Mesothelial cell of epicardium (in vitro differentiated cells): Measurements from ENCODE around the gene MOSMO. TPM values are rescaled to one million over a fixed set of nuclear protein-coding genes. Genes with fewer than 3 reads are reported as not detected.
"Not testable (repeated sequence)": the region's sequence is repeated elsewhere in the genome, so short reads cannot be mapped to it uniquely, and the experiment has no call there.

ENCODE experiments used
- DNase-seq, 2 experiments: peaks; one replicate each; pipeline ENCODE4 v3.0.0; 2021; ENCODE audit warnings: low spot score in 2 of 2; ENCODE audit not compliant: unreplicated experiment in 2 of 2
- H3K27ac Mint-ChIP-seq: 2 replicates; pipeline ENCODE4 v1.8.0; 2021; ENCODE audit warnings: mixed read lengths
- H3K27me3 Mint-ChIP-seq: 2 replicates; pipeline ENCODE4 v1.8.0; 2021; ENCODE audit warnings: low read depth, mixed read lengths
- H3K36me3 Mint-ChIP-seq: 2 replicates; pipeline ENCODE4 v1.8.0; 2021; ENCODE audit warnings: mixed read lengths
- H3K4me1 Mint-ChIP-seq: 2 replicates; pipeline ENCODE4 v1.8.0; 2021; ENCODE audit warnings: mixed read lengths
- H3K4me3 Mint-ChIP-seq: 2 replicates; pipeline ENCODE4 v1.8.0; 2021; ENCODE audit warnings: mild to moderate bottlenecking, moderate library complexity, mixed read lengths
- H3K9me3 Mint-ChIP-seq: 2 replicates; pipeline ENCODE4 v1.8.0; 2021; ENCODE audit warnings: mixed read lengths
- total RNA-seq: library from RNA; stranded (reverse); gene quantifications from 3 replicates; pipeline ENCODE4 v1.2.1, GENCODE V29; 2021
- TF ChIP-seq, protein P1 (sequence below): fragments of 200-600 bp; sonication (generic); IDR thresholded peaks from one replicate; pipeline ENCODE4 v1.5.0; 2021; ENCODE audit warnings: antibody characterized with exemption; ENCODE audit not compliant: unreplicated experiment

The MOSMO gene
- total RNA-seq, 1 donor from 2014 or later, result 17.0 TPM

DNA sequence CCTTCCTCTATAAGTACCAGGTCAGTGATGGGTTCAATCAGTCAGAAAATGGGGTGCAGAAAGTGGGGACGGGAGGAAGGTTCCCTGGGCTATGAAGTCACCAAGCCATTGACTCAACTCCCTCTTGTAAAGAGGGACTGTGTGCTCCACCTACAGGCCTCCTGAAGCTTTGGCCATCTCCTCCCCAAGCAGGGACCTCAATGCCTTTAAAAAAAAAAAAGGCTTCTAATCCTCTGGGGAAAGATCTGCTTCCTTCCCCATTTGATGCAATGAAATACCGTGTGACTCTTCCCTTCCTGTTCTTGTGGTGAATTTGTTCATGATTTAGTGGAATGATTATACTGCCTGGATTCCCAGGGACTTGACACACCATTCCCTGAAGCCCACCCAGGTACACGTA lies 115.2 kb downstream of the MOSMO start:
- Mint-ChIP-seq H3K36me3 (no peaks in the 10 kb centered on the region), H3K4me3 (no peak overlapping the region), H3K27me3 (peaks cover 29% of the 10 kb centered on the region), H3K9me3 (peaks cover 5% of the 10 kb centered on the region), H3K4me1 (no peaks in the 10 kb centered on the region), H3K27ac (no peak overlapping the region)
- TF ChIP-seq, protein P1, sequence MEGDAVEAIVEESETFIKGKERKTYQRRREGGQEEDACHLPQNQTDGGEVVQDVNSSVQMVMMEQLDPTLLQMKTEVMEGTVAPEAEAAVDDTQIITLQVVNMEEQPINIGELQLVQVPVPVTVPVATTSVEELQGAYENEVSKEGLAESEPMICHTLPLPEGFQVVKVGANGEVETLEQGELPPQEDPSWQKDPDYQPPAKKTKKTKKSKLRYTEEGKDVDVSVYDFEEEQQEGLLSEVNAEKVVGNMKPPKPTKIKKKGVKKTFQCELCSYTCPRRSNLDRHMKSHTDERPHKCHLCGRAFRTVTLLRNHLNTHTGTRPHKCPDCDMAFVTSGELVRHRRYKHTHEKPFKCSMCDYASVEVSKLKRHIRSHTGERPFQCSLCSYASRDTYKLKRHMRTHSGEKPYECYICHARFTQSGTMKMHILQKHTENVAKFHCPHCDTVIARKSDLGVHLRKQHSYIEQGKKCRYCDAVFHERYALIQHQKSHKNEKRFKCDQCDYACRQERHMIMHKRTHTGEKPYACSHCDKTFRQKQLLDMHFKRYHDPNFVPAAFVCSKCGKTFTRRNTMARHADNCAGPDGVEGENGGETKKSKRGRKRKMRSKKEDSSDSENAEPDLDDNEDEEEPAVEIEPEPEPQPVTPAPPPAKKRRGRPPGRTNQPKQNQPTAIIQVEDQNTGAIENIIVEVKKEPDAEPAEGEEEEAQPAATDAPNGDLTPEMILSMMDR, result no peak
- DNase-seq, result no peak

DNA sequence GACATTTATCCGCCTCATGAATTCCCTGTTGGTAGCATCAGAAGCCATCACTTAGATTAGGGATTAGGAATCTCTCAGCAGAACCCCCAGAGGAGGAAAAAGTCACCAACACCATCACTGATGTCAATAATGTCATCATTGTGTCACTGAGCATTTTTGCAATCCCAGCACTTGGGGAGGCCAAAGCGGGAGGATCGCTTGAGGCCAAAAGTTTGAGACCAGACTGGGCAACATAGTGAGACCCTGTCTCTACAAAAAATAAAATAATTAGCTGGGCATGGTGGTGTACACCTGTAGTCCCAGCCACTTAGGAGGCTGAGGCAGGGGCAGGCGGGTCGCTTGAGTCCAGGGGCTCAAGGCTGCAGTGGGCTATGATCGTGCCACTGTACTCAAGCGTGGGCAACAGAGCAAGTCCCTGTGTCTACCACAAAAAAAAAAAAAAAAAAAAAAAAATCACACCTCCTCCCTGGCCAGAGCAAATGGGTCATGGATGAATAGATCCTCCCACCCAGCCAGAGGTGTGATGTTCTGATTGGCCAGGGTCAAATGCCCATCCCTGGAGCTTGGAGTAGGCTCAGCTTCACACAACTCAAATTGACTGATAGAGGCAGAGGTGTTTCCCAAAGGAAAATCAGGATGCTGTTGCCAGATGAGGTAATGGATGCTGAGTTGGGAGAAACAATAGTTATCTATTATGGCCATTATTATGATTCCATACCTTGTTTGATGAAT lies 116.0 kb downstream of the MOSMO start:
- Mint-ChIP-seq H3K4me1 (no peaks in the 10 kb centered on the region), H3K27ac (no peak overlapping the region), H3K4me3 (no peak overlapping the region), H3K36me3 (no peaks in the 10 kb centered on the region), H3K27me3 (peaks cover 30% of the 10 kb centered on the region), H3K9me3 (peaks cover 11% of the 10 kb centered on the region)
- TF ChIP-seq, protein P1, result no peak
- DNase-seq, result no peak

DNA sequence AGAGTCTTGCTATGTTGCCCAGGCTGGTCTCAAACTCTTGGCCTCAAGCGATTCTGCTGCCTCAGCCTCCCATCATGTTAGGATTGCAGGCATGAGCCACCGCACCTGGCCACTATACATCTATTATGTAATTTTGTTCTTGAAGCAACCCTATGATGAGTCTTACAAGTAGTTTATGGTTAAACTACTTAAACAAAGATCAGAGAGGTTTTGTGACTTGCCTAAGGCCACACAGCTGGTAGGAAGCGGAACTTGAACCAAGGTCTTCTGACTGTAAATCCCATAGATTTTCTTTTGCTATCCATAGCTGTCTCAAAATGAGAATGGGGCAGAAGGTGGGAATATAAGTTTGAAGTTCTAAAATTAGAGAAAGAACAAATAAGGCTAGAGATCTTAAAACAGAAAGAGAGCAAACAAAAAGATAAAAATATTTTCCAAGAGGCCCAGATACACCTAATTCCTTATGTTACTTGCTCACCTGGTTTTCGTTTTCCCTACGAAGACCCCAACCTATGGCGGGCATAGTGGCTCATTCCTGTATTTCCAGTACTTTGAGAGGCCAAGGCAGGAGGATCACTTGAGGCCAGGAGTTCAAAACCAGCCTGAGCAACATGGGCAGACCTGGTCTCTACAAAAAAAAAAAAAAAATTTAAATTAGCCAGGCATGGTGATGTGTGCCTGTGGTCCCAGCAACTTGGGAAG lies 116.8 kb downstream of the MOSMO start:
- no peaks in the 10 kb centered on the region for H3K4me1 Mint-ChIP-seq
- no peak overlapping the region for H3K4me3 Mint-ChIP-seq
- TF ChIP-seq, protein P1, result no peak
- H3K36me3 Mint-ChIP-seq, result no peaks in the 10 kb centered on the region
- peaks cover 34% of the 10 kb centered on the region for H3K27me3 Mint-ChIP-seq
- no peak overlapping the region for H3K27ac Mint-ChIP-seq
- H3K9me3 Mint-ChIP-seq, result peaks cover 11% of the 10 kb centered on the region
- DNase-seq, result no peak

DNA sequence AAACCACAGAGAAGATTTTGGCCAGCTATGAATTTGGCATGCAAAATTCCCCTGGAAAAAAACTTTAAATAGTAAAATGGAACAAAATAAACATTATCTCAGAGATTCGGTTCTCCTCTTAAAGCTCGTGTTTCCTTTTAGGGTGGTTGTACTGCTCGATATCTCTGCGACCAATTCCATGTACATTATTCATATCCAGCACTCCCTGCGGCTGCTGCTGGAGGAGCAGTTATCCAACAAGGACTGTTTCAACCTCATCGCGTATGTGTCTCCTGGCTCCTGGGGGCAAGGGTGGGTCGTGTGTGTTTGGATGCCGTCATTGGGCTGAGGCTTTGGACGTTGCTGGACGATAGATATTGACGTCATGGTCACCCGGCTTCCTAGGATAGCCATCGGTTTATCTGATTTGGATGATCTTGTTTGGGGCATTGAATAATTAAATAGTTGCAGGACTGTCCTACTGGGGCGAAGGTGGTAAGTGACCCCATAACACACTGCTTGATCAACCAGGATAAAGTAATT lies 118.2 kb downstream of the MOSMO start:
- no peak for DNase-seq
- Mint-ChIP-seq H3K36me3 (no peaks in the 10 kb centered on the region), H3K9me3 (peaks cover 11% of the 10 kb centered on the region), H3K27ac (no peak overlapping the region), H3K27me3 (peaks cover 29% of the 10 kb centered on the region), H3K4me1 (no peaks in the 10 kb centered on the region), H3K4me3 (no peak overlapping the region)
- TF ChIP-seq, protein P1, result no peak

DNA sequence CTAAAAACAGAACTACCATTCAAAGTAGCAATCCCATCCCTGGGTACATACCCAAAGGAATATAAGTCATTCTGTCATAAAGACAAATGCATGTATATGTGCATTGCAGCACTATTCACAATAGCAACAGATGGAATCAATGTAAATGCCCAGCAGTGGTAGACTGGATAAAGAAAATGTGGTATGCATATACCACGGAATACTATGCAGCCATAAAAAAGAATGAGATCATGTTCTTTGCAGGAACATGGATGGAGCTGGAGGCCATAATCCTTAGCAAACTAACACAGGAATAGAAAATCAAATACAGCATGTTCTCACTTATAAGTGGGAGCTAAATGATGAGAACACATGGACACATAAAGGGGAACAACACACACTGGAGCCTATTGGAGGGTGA lies 120.6 kb downstream of the MOSMO start:
- H3K4me3 Mint-ChIP-seq, H3K4me1 Mint-ChIP-seq, DNase-seq, H3K27ac Mint-ChIP-seq, H3K36me3 Mint-ChIP-seq: not testable (repeated sequence)
- H3K27me3 Mint-ChIP-seq, result peaks cover 13% of the 10 kb centered on the region
- peaks cover 11% of the 10 kb centered on the region for H3K9me3 Mint-ChIP-seq

DNA sequence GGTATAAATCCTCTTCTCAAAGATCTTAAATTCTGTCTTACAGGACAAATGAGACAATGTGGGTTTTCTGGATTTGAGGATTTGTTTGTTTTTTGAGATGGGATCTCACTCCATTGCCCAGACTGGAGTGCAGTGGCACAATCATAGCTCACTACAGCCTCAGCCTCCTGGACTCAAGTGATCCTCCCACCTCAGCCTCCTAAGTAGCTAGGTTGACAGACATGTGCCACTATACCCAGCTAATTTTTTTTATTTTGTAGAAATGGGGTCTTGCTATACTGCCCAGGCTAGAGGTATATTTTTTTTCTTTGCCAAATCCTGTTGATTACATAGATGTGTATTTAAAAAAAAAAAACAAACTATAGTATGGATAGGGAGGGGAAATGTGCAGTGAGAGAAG lies 122.6 kb downstream of the MOSMO start:
- Mint-ChIP-seq H3K36me3 (no peaks in the 10 kb centered on the region), H3K27ac (no peak overlapping the region), H3K9me3 (peaks cover 11% of the 10 kb centered on the region), H3K4me1 (no peaks in the 10 kb centered on the region), H3K27me3 (peaks cover 19% of the 10 kb centered on the region), H3K4me3 (no peak overlapping the region)
- TF ChIP-seq, protein P1, result no peak
- no peak for DNase-seq
